ENCODE data around the gene SLC6A11. TPM values are rescaled to one million over a fixed set of nuclear protein-coding genes. Genes with fewer than 3 reads are reported as not detected.

Gene SLC6A11
- total and polyA plus RNA-seq, 2 of the 13 experiments (the other 11 are each of a cell fraction or from before 2014, with no cell fraction given): 17.9 to 34.5 TPM

DNA sequence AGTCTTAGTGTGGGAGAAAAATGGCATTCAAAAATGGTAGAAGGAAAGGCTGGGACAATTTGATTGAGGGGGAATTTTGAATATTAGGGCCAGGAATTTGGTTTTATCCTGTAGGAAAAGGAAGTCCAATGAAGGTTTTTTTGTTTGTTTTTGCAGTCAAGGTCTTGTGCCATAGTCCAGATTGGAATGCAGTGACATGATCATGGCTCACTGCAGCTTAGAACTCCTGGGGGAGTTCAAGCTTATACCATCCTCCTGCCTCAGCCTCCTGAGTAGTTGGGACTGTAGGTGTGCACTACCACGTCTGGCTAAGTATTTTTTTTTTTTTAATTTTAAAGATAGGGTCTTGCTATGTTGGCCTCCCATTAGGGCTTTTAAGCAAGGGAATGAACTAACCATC, 2.6 kb upstream of the SLC6A11 start (continued):
- TF ChIP-seq, protein P1, sequence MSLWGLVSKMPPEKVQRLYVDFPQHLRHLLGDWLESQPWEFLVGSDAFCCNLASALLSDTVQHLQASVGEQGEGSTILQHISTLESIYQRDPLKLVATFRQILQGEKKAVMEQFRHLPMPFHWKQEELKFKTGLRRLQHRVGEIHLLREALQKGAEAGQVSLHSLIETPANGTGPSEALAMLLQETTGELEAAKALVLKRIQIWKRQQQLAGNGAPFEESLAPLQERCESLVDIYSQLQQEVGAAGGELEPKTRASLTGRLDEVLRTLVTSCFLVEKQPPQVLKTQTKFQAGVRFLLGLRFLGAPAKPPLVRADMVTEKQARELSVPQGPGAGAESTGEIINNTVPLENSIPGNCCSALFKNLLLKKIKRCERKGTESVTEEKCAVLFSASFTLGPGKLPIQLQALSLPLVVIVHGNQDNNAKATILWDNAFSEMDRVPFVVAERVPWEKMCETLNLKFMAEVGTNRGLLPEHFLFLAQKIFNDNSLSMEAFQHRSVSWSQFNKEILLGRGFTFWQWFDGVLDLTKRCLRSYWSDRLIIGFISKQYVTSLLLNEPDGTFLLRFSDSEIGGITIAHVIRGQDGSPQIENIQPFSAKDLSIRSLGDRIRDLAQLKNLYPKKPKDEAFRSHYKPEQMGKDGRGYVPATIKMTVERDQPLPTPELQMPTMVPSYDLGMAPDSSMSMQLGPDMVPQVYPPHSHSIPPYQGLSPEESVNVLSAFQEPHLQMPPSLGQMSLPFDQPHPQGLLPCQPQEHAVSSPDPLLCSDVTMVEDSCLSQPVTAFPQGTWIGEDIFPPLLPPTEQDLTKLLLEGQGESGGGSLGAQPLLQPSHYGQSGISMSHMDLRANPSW (CRISPR knock-in tag; IDR thresholded peaks at IDR 0.05; ENCODE audit: borderline replicate concordance): no peak
- TF ChIP-seq ZBTB8A (CRISPR knock-in tag; IDR thresholded peaks at IDR 0.05; ENCODE audit: borderline replicate concordance, low read depth): no peak
- no peak for TF ChIP-seq ZBTB21 (CRISPR knock-in tag; IDR thresholded peaks at IDR 0.05)
- no peak for TF ChIP-seq ZFP36L1 (CRISPR knock-in tag; IDR thresholded peaks at IDR 0.05)
- no peak for TF ChIP-seq HOXA9 (CRISPR knock-in tag; IDR thresholded peaks at IDR 0.05; ENCODE audit: borderline replicate concordance)
- TF ChIP-seq, protein P2, sequence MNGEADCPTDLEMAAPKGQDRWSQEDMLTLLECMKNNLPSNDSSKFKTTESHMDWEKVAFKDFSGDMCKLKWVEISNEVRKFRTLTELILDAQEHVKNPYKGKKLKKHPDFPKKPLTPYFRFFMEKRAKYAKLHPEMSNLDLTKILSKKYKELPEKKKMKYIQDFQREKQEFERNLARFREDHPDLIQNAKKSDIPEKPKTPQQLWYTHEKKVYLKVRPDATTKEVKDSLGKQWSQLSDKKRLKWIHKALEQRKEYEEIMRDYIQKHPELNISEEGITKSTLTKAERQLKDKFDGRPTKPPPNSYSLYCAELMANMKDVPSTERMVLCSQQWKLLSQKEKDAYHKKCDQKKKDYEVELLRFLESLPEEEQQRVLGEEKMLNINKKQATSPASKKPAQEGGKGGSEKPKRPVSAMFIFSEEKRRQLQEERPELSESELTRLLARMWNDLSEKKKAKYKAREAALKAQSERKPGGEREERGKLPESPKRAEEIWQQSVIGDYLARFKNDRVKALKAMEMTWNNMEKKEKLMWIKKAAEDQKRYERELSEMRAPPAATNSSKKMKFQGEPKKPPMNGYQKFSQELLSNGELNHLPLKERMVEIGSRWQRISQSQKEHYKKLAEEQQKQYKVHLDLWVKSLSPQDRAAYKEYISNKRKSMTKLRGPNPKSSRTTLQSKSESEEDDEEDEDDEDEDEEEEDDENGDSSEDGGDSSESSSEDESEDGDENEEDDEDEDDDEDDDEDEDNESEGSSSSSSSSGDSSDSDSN (CRISPR knock-in tag; IDR thresholded peaks at IDR 0.05): no peak
- no peak for TF ChIP-seq ZFP37 (CRISPR knock-in tag; IDR thresholded peaks at IDR 0.05; ENCODE audit: borderline replicate concordance)
- TF ChIP-seq ZNF432 (CRISPR knock-in tag; IDR thresholded peaks at IDR 0.05; ENCODE audit: borderline replicate concordance): no peak
- TF ChIP-seq, protein P3, sequence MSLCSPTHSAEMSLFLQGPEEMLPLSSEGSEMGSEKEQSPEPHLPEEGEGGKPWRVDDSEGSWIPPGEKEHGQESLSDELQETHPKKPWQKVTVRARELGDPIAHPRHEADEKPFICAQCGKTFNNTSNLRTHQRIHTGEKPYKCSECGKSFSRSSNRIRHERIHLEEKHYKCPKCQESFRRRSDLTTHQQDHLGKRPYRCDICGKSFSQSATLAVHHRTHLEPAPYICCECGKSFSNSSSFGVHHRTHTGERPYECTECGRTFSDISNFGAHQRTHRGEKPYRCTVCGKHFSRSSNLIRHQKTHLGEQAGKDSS (CRISPR knock-in tag; IDR thresholded peaks at IDR 0.05; ENCODE audit: borderline replicate concordance, low read depth): no peak
- TF ChIP-seq, protein P4, sequence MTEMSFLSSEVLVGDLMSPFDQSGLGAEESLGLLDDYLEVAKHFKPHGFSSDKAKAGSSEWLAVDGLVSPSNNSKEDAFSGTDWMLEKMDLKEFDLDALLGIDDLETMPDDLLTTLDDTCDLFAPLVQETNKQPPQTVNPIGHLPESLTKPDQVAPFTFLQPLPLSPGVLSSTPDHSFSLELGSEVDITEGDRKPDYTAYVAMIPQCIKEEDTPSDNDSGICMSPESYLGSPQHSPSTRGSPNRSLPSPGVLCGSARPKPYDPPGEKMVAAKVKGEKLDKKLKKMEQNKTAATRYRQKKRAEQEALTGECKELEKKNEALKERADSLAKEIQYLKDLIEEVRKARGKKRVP (CRISPR knock-in tag; IDR thresholded peaks at IDR 0.05): no peak
- 0 out of 2 replicates have a peak, but pooled peaks have one; percentile 25 for TF ChIP-seq KAT7 (CRISPR knock-in tag; IDR thresholded peaks at IDR 0.05; ENCODE audit: borderline replicate concordance)
- TF ChIP-seq SAP130 (CRISPR knock-in tag; IDR thresholded peaks at IDR 0.05; ENCODE audit: low read depth): 0 out of 2 replicates have a peak, but pooled peaks have one; percentile 33
- TF ChIP-seq, protein P5, sequence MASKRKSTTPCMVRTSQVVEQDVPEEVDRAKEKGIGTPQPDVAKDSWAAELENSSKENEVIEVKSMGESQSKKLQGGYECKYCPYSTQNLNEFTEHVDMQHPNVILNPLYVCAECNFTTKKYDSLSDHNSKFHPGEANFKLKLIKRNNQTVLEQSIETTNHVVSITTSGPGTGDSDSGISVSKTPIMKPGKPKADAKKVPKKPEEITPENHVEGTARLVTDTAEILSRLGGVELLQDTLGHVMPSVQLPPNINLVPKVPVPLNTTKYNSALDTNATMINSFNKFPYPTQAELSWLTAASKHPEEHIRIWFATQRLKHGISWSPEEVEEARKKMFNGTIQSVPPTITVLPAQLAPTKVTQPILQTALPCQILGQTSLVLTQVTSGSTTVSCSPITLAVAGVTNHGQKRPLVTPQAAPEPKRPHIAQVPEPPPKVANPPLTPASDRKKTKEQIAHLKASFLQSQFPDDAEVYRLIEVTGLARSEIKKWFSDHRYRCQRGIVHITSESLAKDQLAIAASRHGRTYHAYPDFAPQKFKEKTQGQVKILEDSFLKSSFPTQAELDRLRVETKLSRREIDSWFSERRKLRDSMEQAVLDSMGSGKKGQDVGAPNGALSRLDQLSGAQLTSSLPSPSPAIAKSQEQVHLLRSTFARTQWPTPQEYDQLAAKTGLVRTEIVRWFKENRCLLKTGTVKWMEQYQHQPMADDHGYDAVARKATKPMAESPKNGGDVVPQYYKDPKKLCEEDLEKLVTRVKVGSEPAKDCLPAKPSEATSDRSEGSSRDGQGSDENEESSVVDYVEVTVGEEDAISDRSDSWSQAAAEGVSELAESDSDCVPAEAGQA (IDR thresholded peaks at IDR 0.05; ENCODE audit: low read depth): no peak
- TF ChIP-seq, protein P5 (CRISPR knock-in tag; IDR thresholded peaks at IDR 0.05; ENCODE audit: borderline replicate concordance): no peak
- TF ChIP-seq MZF1 (CRISPR knock-in tag; IDR thresholded peaks at IDR 0.05; ENCODE audit: borderline replicate concordance): no peak

Data from HepG2 (cell line).